Smooth muscle cell (in vitro differentiated cells): ENCODE results near the gene ASF1A. TPM values are rescaled to one million over a fixed set of nuclear protein-coding genes. Genes with fewer than 3 reads are reported as not detected.

ENCODE experiments used
- DNase-seq: peaks from one replicate; lab custom pipeline; 2025; ENCODE audit not compliant: unreplicated experiment; lab: John Stamatoyannopoulos, UW
- H2AFZ ChIP-seq: fragments of 200-600 bp; sonication (generic); 2 replicates; pipeline ENCODE4 v1.6.0; 2016; ENCODE audit warnings: antibody characterized with exemption, low read depth, mild to moderate bottlenecking
- H3F3A ChIP-seq: fragments of 200-600 bp; sonication (generic); 2 replicates; pipeline ENCODE4 v1.6.0; 2017; ENCODE audit warnings: antibody characterized with exemption, low read depth
- H3K27ac ChIP-seq: fragments of 200-600 bp; sonication (generic); 2 replicates; pipeline ENCODE4 v1.5.1; 2016; ENCODE audit warnings: low read depth, mild to moderate bottlenecking
- H3K27me3 ChIP-seq: fragments of 200-600 bp; sonication (generic); 2 replicates; pipeline ENCODE4 v1.6.1; 2016; ENCODE audit warnings: low read depth, mild to moderate bottlenecking
- H3K36me3 ChIP-seq: fragments of 200-600 bp; sonication (generic); 2 replicates; pipeline ENCODE4 v1.5.1; 2016; ENCODE audit warnings: low read depth
- H3K4me1 ChIP-seq: fragments of 200-600 bp; sonication (generic); 2 replicates; pipeline ENCODE4 v1.5.1; 2016; ENCODE audit warnings: low read depth
- H3K4me2 ChIP-seq: fragments of 200-600 bp; sonication (generic); 2 replicates; pipeline ENCODE4 v1.6.0; 2016; ENCODE audit warnings: mild to moderate bottlenecking
- H3K4me3 ChIP-seq: fragments of 200-600 bp; sonication (generic); 2 replicates; pipeline ENCODE4 v1.5.1; 2016; ENCODE audit warnings: mild to moderate bottlenecking
- H3K79me2 ChIP-seq: fragments of 200-600 bp; sonication (generic); 2 replicates; pipeline ENCODE4 v1.6.0; 2016; ENCODE audit warnings: low read depth, mild to moderate bottlenecking
- H3K9ac ChIP-seq: fragments of 200-600 bp; sonication (generic); 2 replicates; pipeline ENCODE4 v1.6.0; 2016; ENCODE audit warnings: low read depth
- H3K9me3 ChIP-seq: fragments of 200-600 bp; sonication (generic); replicated peaks from 2 replicates; pipeline ENCODE4 v1.5.1; 2016; ENCODE audit warnings: low read depth
- H4K20me1 ChIP-seq: fragments of 200-600 bp; sonication (generic); 2 replicates; pipeline ENCODE4 v1.6.0; 2016; ENCODE audit warnings: low read depth
- CTCF ChIP-seq: fragments of 200-600 bp; sonication (generic); IDR thresholded peaks from 2 replicates; pipeline ENCODE4 v1.5.1; 2017; ENCODE audit warnings: borderline replicate concordance, mild to moderate bottlenecking, antibody characterized with exemption; ENCODE audit not compliant: insufficient read depth, poor library complexity, severe bottlenecking
- WGBS: methylation state at CpG from one replicate; pipeline ENCODE4 v1.1.7; 2016; ENCODE audit warnings: low lambda C conversion rate; 5-methylcytosine and 5-hydroxymethylcytosine counted together
- polyA plus RNA-seq: library from polyadenylated mRNA; unstranded; fragments of >200 nt; fragmentation: Nextera tagmentation; extraction: Ambion mirVana; gene quantifications from 2 replicates; pipeline ENCODE4 v1.2.1, GENCODE V29; 2016
- total RNA-seq: library from RNA; depleted of rRNA; stranded (reverse); fragments of >200 nt; gene quantifications from 2 replicates; pipeline ENCODE4 v1.2.3, GENCODE V29; 2014

Gene ASF1A
- total and polyA plus RNA-seq, 2 experiments from 2014 or later: 33.4 to 38.8 TPM

GRCh38 chr6:118921084-118921483 lies 27.1 kb downstream of the ASF1A start:
- Histone ChIP-seq H3K36me3 (peaks cover 31% of the 10 kb centered on the region), H3K4me1 (no peaks in the 10 kb centered on the region), H3K9me3 (no peaks in the 10 kb centered on the region), H3K79me2 (no peaks in the 10 kb centered on the region), H3K4me2 (no peak overlapping the region), H3K27ac (no peak overlapping the region), H2AFZ (no peak overlapping the region), H3F3A (no peaks in the 10 kb centered on the region), H3K27me3 (no peaks in the 10 kb centered on the region), H3K4me3 (no peak overlapping the region), H4K20me1 (no peaks in the 10 kb centered on the region), H3K9ac (no peak overlapping the region)
- DNase-seq: no peak
- no peak for TF ChIP-seq CTCF
- WGBS: 100% methylated on average over 1 of the region's 1 CpG

GRCh38 chr6:118923035-118923434 lies 29.1 kb downstream of the ASF1A start:
- H3K4me1 ChIP-seq: no peaks in the 10 kb centered on the region
- H3K36me3 ChIP-seq: peaks cover 27% of the 10 kb centered on the region
- H3K79me2 ChIP-seq: no peaks in the 10 kb centered on the region
- H3F3A ChIP-seq: no peaks in the 10 kb centered on the region
- WGBS: 91% methylated on average over 3 of the region's 3 CpGs
- no peak overlapping the region for H2AFZ ChIP-seq
- H3K4me2 ChIP-seq: no peak overlapping the region
- H3K27ac ChIP-seq: no peak overlapping the region
- no peak for DNase-seq
- H3K9me3 ChIP-seq: no peaks in the 10 kb centered on the region
- H4K20me1 ChIP-seq: no peaks in the 10 kb centered on the region
- TF ChIP-seq CTCF: no peak
- H3K27me3 ChIP-seq: no peaks in the 10 kb centered on the region
- H3K4me3 ChIP-seq: no peak overlapping the region
- no peak overlapping the region for H3K9ac ChIP-seq

GRCh38 chr6:118930680-118931079 lies 36.7 kb downstream of the ASF1A start:
- H3F3A ChIP-seq: no peaks in the 10 kb centered on the region
- H3K27ac ChIP-seq: peak overlapping the region; percentile 58
- no peak overlapping the region for H3K9ac ChIP-seq
- H3K4me1 ChIP-seq: peaks cover 6% of the 10 kb centered on the region
- no peak overlapping the region for H3K4me3 ChIP-seq
- WGBS: 91% methylated on average over 3 of the region's 3 CpGs
- H3K27me3 ChIP-seq: no peaks in the 10 kb centered on the region
- H4K20me1 ChIP-seq: peaks cover 33% of the 10 kb centered on the region
- no peak overlapping the region for H2AFZ ChIP-seq
- TF ChIP-seq CTCF: peak; percentile 13
- no peak overlapping the region for H3K4me2 ChIP-seq
- DNase-seq: no peak
- H3K36me3 ChIP-seq: peaks cover 8% of the 10 kb centered on the region
- no peaks in the 10 kb centered on the region for H3K9me3 ChIP-seq
- peaks cover 19% of the 10 kb centered on the region for H3K79me2 ChIP-seq

GRCh38 chr6:118931436-118931835 lies 37.5 kb downstream of the ASF1A start:
- Histone ChIP-seq H3K27ac (peak overlapping the region; percentile 58), H3K4me1 (peaks cover 9% of the 10 kb centered on the region), H3K36me3 (peaks cover 8% of the 10 kb centered on the region), H3K79me2 (peaks cover 21% of the 10 kb centered on the region), H2AFZ (no peak overlapping the region), H3K4me3 (no peak overlapping the region), H3K9ac (no peak overlapping the region), H3K27me3 (no peaks in the 10 kb centered on the region), H3F3A (no peaks in the 10 kb centered on the region), H4K20me1 (peaks cover 33% of the 10 kb centered on the region), H3K4me2 (no peak overlapping the region), H3K9me3 (no peaks in the 10 kb centered on the region)
- DNase-seq: no peak
- no peak for TF ChIP-seq CTCF
- 82% methylated on average over 5 of the region's 5 CpGs for WGBS
